ENCODE results near the gene CD200R1. TPM values are rescaled to one million over a fixed set of nuclear protein-coding genes. Genes with fewer than 3 reads are reported as not detected.

Gene CD200R1
- total RNA-seq, 1 donor from 2014 or later = 6.7 TPM

- Mint-ChIP-seq H3K4me3 (no peak overlapping the region), H3K27me3 (ENCODE audit: insufficient read depth) (peaks cover 2% of the 10 kb centered on the region)
- intact Hi-C loops (cut with micrococcal nuclease) = no loop called here
These were observed 70.1 kb downstream of the CD200R1 start for GRCh38 chr3:112904786-112905185.

DNA sequence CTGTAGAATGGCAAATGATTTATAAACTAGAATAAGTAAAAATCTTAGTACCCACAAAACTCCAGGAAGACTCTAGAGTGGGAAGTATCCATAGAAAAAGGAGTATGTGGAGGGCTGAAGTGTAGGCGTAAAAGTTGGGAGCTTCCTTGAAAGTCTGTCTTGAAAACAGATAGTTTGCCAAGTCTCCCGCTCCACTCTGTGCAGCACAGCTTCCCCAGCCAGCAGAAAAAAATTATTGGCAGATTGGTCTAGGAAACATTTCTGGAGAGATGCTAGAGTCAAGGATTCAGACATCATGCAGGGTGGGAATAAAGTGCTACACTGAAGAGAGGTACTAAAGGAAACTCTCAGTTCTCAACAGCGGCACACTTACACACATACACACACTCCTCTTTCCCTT is 74.8 kb downstream of the CD200R1 start:
- no peak overlapping the region for H3K27ac Mint-ChIP-seq
- no peaks in the 10 kb centered on the region for H3K36me3 Mint-ChIP-seq (ENCODE audit: low read depth)
- H3K9me3 Mint-ChIP-seq = peaks cover 19% of the 10 kb centered on the region
- intact Hi-C loops (cut with micrococcal nuclease) = no loop called here
- H3K4me1 Mint-ChIP-seq (ENCODE audit: low read depth) = no peaks in the 10 kb centered on the region
- H3K4me3 Mint-ChIP-seq = no peak overlapping the region
- DNase-seq (ENCODE audit: low spot score) = no peak
- peaks cover 2% of the 10 kb centered on the region for H3K27me3 Mint-ChIP-seq (ENCODE audit: insufficient read depth)

More at GRCh38 chr3:112904786-112905185, 70.1 kb downstream of the CD200R1 start:
- no peak overlapping the region for H3K27ac Mint-ChIP-seq
- H3K36me3 Mint-ChIP-seq (ENCODE audit: low read depth) = peaks cover 7% of the 10 kb centered on the region
- DNase-seq (ENCODE audit: low spot score) = no peak
- peaks cover 19% of the 10 kb centered on the region for H3K9me3 Mint-ChIP-seq
- H3K4me1 Mint-ChIP-seq (ENCODE audit: low read depth) = peaks cover 19% of the 10 kb centered on the region

DNA sequence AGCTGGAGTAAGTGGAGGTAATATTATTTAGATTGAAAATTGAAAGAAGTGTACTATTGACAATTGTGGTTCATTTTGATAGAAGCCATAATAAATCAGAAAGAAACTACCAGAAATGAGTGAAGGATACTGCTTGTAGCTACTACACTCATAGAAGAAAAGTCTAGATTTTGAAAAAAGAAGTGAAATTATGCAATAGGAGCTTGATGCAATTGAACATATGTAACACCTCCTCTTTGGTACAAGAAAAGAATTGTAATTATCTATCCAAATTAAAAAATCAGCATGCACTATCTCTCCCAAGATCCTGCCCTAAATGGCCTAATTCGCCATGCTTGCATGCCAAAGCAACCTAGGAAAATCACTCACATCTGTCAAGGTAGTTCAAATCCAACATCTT is 77.1 kb downstream of the CD200R1 start:
- Mint-ChIP-seq H3K4me3 (no peak overlapping the region), H3K4me1 (ENCODE audit: low read depth) (no peaks in the 10 kb centered on the region), H3K27me3 (ENCODE audit: insufficient read depth) (no peaks in the 10 kb centered on the region), H3K9me3 (no peaks in the 10 kb centered on the region), H3K27ac (no peak overlapping the region), H3K36me3 (ENCODE audit: low read depth) (no peaks in the 10 kb centered on the region)
- no peak for DNase-seq (ENCODE audit: low spot score)
- intact Hi-C loops (cut with micrococcal nuclease) = no loop called here

DNA sequence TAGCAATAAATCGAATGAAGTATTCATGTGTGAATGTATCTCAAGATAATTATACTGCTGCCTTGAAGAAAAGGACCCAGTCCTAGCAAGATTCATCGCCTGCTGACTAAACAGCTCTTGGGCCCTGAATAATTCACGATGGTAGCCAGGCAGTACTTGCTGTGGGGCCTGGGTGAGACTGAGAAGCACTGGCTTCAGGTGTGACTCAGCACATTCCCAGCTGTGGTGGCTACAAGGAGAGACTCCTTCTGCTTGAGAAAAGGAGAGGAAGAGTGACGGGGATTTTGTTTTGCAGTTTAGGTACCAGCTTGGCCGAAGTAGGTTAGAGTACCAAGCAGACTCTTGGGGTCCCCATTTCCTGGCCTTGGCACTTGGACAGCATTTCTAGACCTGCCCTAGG is 80.6 kb downstream of the CD200R1 start:
- H3K36me3 Mint-ChIP-seq (ENCODE audit: low read depth) = no peaks in the 10 kb centered on the region
- no peak overlapping the region for H3K4me3 Mint-ChIP-seq
- H3K9me3 Mint-ChIP-seq = no peaks in the 10 kb centered on the region
- no peaks in the 10 kb centered on the region for H3K4me1 Mint-ChIP-seq (ENCODE audit: low read depth)
- H3K27me3 Mint-ChIP-seq (ENCODE audit: insufficient read depth) = peaks cover 10% of the 10 kb centered on the region
- no peak for DNase-seq (ENCODE audit: low spot score)
- H3K27ac Mint-ChIP-seq = no peak overlapping the region
- intact Hi-C loops (cut with micrococcal nuclease) = no loop called here

DNA sequence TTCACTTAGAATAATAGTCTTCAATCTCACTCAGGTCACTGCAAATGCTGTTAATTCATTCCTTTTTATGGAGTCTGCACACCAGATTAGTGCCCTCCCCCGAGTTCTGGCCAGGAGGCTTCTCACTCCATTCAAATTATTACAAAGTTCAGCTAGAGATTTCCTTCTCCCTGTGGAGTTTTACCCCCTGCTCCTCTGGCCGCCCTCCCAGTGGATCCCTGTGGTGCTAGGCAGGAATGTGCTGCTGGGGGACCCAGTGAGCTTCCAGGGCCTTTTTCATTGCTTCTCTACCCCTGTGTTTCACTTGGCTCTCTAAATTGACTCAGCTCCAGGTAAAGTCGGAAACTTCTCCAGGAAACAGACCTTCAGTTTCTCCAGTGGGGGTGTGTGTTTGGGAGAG is 85.5 kb downstream of the CD200R1 start:
- H3K36me3 Mint-ChIP-seq (ENCODE audit: low read depth) = no peaks in the 10 kb centered on the region
- no peak for DNase-seq (ENCODE audit: low spot score)
- H3K27me3 Mint-ChIP-seq (ENCODE audit: insufficient read depth) = peaks cover 15% of the 10 kb centered on the region
- intact Hi-C loops (cut with micrococcal nuclease) = no loop called here
- H3K4me1 Mint-ChIP-seq (ENCODE audit: low read depth) = no peaks in the 10 kb centered on the region
- H3K9me3 Mint-ChIP-seq = no peaks in the 10 kb centered on the region
- H3K4me3 Mint-ChIP-seq = no peak overlapping the region
- H3K27ac Mint-ChIP-seq = no peak overlapping the region

DNA sequence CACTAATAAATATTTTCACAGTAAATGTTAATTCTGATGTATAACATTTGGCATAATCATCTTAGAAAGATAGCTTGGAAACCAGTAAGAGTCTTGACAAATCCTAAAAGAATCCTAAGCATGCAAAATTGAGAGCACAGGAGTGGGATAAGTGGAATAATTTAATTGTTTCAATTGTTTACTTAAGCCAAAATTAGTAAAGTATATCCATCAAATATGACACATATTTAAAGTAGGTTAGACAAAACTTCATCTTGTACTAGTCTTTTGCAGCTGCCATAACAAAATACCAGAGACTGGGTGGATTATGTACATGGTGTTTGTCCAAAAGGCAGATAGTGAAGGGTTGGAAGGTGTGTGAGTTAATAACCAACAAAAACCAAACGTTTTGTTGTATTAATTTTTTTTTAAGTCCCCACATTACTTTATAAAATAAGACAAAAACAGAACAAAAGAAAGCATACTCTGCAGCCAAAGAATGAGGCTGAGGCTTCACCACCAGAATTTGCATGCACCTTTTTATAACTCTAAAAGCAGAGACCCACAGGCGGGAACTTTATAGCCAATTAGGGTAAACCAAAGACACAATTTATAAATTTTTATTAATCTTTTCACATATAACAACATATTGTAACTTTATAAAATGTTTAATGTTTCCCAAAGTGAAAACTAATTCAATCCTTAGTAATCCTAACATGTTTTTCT is 86.4 kb downstream of the CD200R1 start:
- intact Hi-C loops (cut with micrococcal nuclease) = no loop called here
- no peaks in the 10 kb centered on the region for H3K9me3 Mint-ChIP-seq

GRCh38 chr3:112884678-112885290 is 90.1 kb downstream of the CD200R1 start:
- peaks cover 8% of the 10 kb centered on the region for H3K9me3 Mint-ChIP-seq
- H3K4me3 Mint-ChIP-seq = no peak overlapping the region
- H3K27me3 Mint-ChIP-seq (ENCODE audit: insufficient read depth) = peaks cover 16% of the 10 kb centered on the region
- H3K4me1 Mint-ChIP-seq (ENCODE audit: low read depth) = no peaks in the 10 kb centered on the region
- no peak overlapping the region for H3K27ac Mint-ChIP-seq
- intact Hi-C loops (cut with micrococcal nuclease) = no loop called here
- DNase-seq (ENCODE audit: low spot score) = no peak
- H3K36me3 Mint-ChIP-seq (ENCODE audit: low read depth) = no peaks in the 10 kb centered on the region

More for the DNA sequence above, 86.4 kb downstream of the CD200R1 start:
- no peaks in the 10 kb centered on the region for H3K36me3 Mint-ChIP-seq (ENCODE audit: low read depth)
- H3K4me1 Mint-ChIP-seq (ENCODE audit: low read depth) = no peaks in the 10 kb centered on the region
- no peak overlapping the region for H3K4me3 Mint-ChIP-seq
- DNase-seq (ENCODE audit: low spot score) = no peak
- H3K27ac Mint-ChIP-seq = no peak overlapping the region
- peaks cover 15% of the 10 kb centered on the region for H3K27me3 Mint-ChIP-seq (ENCODE audit: insufficient read depth)

- no peak overlapping the region for H3K4me3 Mint-ChIP-seq
- no peaks in the 10 kb centered on the region for H3K4me1 Mint-ChIP-seq (ENCODE audit: low read depth)
- intact Hi-C loops (cut with micrococcal nuclease) = no loop called here
- no peaks in the 10 kb centered on the region for H3K36me3 Mint-ChIP-seq (ENCODE audit: low read depth)
- H3K27ac Mint-ChIP-seq = no peak overlapping the region
- H3K9me3 Mint-ChIP-seq = peaks cover 17% of the 10 kb centered on the region
- no peak for DNase-seq (ENCODE audit: low spot score)
- H3K27me3 Mint-ChIP-seq (ENCODE audit: insufficient read depth) = peaks cover 9% of the 10 kb centered on the region
These were observed 93.0 kb downstream of the CD200R1 start for GRCh38 chr3:112881891-112882290.

- H3K4me3 Mint-ChIP-seq = no peak overlapping the region
- no peak overlapping the region for H3K27ac Mint-ChIP-seq
- no peak for DNase-seq (ENCODE audit: low spot score)
- intact Hi-C loops (cut with micrococcal nuclease) = no loop called here
- no peaks in the 10 kb centered on the region for H3K36me3 Mint-ChIP-seq (ENCODE audit: low read depth)
- peaks cover 3% of the 10 kb centered on the region for H3K27me3 Mint-ChIP-seq (ENCODE audit: insufficient read depth)
- H3K9me3 Mint-ChIP-seq = peaks cover 32% of the 10 kb centered on the region
- no peaks in the 10 kb centered on the region for H3K4me1 Mint-ChIP-seq (ENCODE audit: low read depth)
These were observed 99.3 kb downstream of the CD200R1 start for GRCh38 chr3:112875561-112875960.

DNA sequence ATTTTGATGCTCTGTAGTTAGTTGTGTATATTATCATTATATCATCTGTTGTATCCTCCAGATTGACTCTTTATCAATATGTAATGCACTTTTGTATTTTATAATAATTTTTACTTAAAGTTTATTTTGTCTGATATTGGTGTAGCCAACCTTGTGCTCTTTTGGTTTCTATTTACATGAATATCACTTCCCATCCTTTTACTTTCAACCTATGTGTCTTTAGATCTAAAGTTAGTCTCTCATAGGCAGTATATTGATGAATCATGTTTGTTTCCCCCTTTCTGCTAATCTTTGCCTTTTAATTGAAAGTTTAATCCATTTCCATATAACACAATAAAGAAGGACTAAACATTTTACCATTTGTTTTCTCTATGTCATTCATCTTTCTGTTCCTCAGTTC is 100.2 kb downstream of the CD200R1 start:
- intact Hi-C loops (cut with micrococcal nuclease) = no loop called here
- Mint-ChIP-seq H3K36me3 (ENCODE audit: low read depth) (no peaks in the 10 kb centered on the region), H3K4me3 (no peak overlapping the region), H3K27ac (no peak overlapping the region), H3K27me3 (ENCODE audit: insufficient read depth) (peaks cover 3% of the 10 kb centered on the region), H3K4me1 (ENCODE audit: low read depth) (no peaks in the 10 kb centered on the region), H3K9me3 (peaks cover 32% of the 10 kb centered on the region)
- no peak for DNase-seq (ENCODE audit: low spot score)

- Mint-ChIP-seq H3K27ac (no peak overlapping the region), H3K4me3 (no peak overlapping the region), H3K36me3 (ENCODE audit: low read depth) (peaks cover 2% of the 10 kb centered on the region), H3K9me3 (peaks cover 33% of the 10 kb centered on the region), H3K4me1 (ENCODE audit: low read depth) (no peaks in the 10 kb centered on the region), H3K27me3 (ENCODE audit: insufficient read depth) (peaks cover 3% of the 10 kb centered on the region)
- intact Hi-C loops (cut with micrococcal nuclease) = no loop called here
- DNase-seq (ENCODE audit: low spot score) = no peak
These were observed 101.3 kb downstream of the CD200R1 start for GRCh38 chr3:112873632-112874031.

DNA sequence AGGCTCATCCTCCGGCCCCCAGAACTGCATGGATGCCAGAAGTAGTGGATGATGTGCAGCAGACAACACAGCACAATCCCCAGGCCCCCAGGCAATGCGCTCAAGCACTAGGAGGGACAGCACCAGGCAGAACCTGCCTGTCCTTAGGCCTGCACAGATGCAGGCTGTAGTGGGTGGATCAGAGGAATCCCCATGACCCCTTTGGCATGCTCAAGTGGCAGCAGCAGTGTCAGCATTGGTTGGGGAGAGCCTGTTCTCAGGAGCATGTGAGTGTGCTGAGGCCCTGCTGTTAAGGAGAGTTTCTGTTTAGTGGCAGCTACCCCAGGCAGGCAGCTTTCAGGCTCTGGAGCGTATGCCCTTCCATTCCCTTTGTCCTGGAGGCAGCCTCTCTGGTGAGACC is 103.2 kb downstream of the CD200R1 start:
- peaks cover 33% of the 10 kb centered on the region for H3K9me3 Mint-ChIP-seq
- no peak for DNase-seq (ENCODE audit: low spot score)
- no peaks in the 10 kb centered on the region for H3K4me1 Mint-ChIP-seq (ENCODE audit: low read depth)
- H3K36me3 Mint-ChIP-seq (ENCODE audit: low read depth) = peaks cover 2% of the 10 kb centered on the region
- no peak overlapping the region for H3K4me3 Mint-ChIP-seq
- peaks cover 6% of the 10 kb centered on the region for H3K27me3 Mint-ChIP-seq (ENCODE audit: insufficient read depth)
- intact Hi-C loops (cut with micrococcal nuclease) = no loop called here
- H3K27ac Mint-ChIP-seq = no peak overlapping the region
